HepG2 (cell line): Measurements from ENCODE around the gene CCDC30. TPM values are rescaled to one million over a fixed set of nuclear protein-coding genes. Genes with fewer than 3 reads are reported as not detected.

Source experiments
- ELF3 ChIP-seq: IDR thresholded peaks from 2 replicates; pipeline ENCODE4 v1.6.1; 2016; ENCODE audit warnings: missing genetic modification reagents, missing compliant biosample characterization
- HNRNPLL ChIP-seq: fragments of 200-400 bp; formaldehyde crosslinking; IDR thresholded peaks from 2 replicates; pipeline ENCODE4 v1.6.1; 2017; ENCODE audit warnings: mild to moderate bottlenecking, low read depth, low read length; ENCODE audit not compliant: poor library complexity, severe bottlenecking
- IRX3 ChIP-seq: sonication (generic); formaldehyde crosslinking; IDR thresholded peaks from 2 replicates; pipeline ENCODE4 v1.8.1; 2023; ENCODE audit warnings: mild to moderate bottlenecking, low read depth, missing genetic modification reagents, borderline replicate concordance
- KAT7 ChIP-seq: IDR thresholded peaks from 2 replicates; pipeline ENCODE4 v1.6.1; 2018; ENCODE audit warnings: borderline replicate concordance, missing compliant biosample characterization
- KLF12 ChIP-seq: sonication (generic); formaldehyde crosslinking; IDR thresholded peaks from 2 replicates; pipeline ENCODE4 v1.4.0; 2020; ENCODE audit warnings: missing genetic modification reagents, borderline replicate concordance
- MXD4 ChIP-seq: IDR thresholded peaks from 2 replicates; pipeline ENCODE4 v1.6.1; 2016; ENCODE audit warnings: mild to moderate bottlenecking, missing biosample characterization, missing genetic modification reagents
- NKX3-1 ChIP-seq: sonication (generic); formaldehyde crosslinking; IDR thresholded peaks from 2 replicates; pipeline ENCODE4 v1.5.0; 2020; ENCODE audit warnings: missing genetic modification reagents
- POLR2A ChIP-seq, 2 experiments: IDR thresholded peaks; 2 replicates each; pipeline ENCODE4 v1.6.1; 2011; ENCODE audit warnings: low read depth in 2 of 2, low read length in 2 of 2, mild to moderate bottlenecking in 1 of 2, moderate library complexity in 1 of 2; ENCODE audit not compliant: insufficient read depth in 1 of 2
- RFXAP ChIP-seq: sonication (generic); formaldehyde crosslinking; IDR thresholded peaks from 2 replicates; pipeline ENCODE4 v1.4.0; 2020; ENCODE audit warnings: missing genetic modification reagents, borderline replicate concordance
- SALL2 ChIP-seq: sonication (generic); formaldehyde crosslinking; IDR thresholded peaks from 2 replicates; pipeline ENCODE4 v1.8.1; 2023; ENCODE audit warnings: mild to moderate bottlenecking, missing genetic modification reagents, inconsistent platforms
- SKI ChIP-seq: fragments of 450-650 bp; IDR thresholded peaks from one replicate; pipeline ENCODE4 v1.6.1; 2018; ENCODE audit warnings: mild to moderate bottlenecking; ENCODE audit not compliant: partially characterized antibody
- SKIL ChIP-seq: sonication (generic); formaldehyde crosslinking; IDR thresholded peaks from 2 replicates; pipeline ENCODE4 v1.8.0; 2022; ENCODE audit warnings: missing genetic modification reagents, mild to moderate bottlenecking, moderate library complexity, borderline replicate concordance
- SNRNP70 ChIP-seq: fragments of 200-400 bp; formaldehyde crosslinking; IDR thresholded peaks from 2 replicates; pipeline ENCODE4 v1.6.1; 2017; ENCODE audit warnings: mild to moderate bottlenecking, low read depth, low read length, moderate library complexity
- THAP11 ChIP-seq: IDR thresholded peaks from 2 replicates; pipeline ENCODE4 v1.6.1; 2016; ENCODE audit warnings: missing biosample characterization, missing genetic modification reagents
- TRAFD1 ChIP-seq: sonication (generic); formaldehyde crosslinking; IDR thresholded peaks from 2 replicates; pipeline ENCODE4 v1.5.1; 2020; ENCODE audit warnings: missing genetic modification reagents, mild to moderate bottlenecking, borderline replicate concordance
- ZNF205 ChIP-seq: IDR thresholded peaks from 2 replicates; pipeline ENCODE4 v1.6.1; 2018; ENCODE audit warnings: missing biosample characterization, missing genetic modification reagents
- ZNF503 ChIP-seq: sonication (generic); formaldehyde crosslinking; IDR thresholded peaks from 2 replicates; pipeline ENCODE4 v1.4.0; 2020; ENCODE audit warnings: missing genetic modification reagents
- ZNF547 ChIP-seq: sonication (generic); formaldehyde crosslinking; IDR thresholded peaks from 2 replicates; pipeline ENCODE4 v1.5.1; 2020; ENCODE audit warnings: mild to moderate bottlenecking, missing genetic modification reagents
- ZNF776 ChIP-seq: sonication (generic); formaldehyde crosslinking; IDR thresholded peaks from 2 replicates; pipeline ENCODE4 v1.4.0; 2020; ENCODE audit warnings: mild to moderate bottlenecking, missing genetic modification reagents
- polyA plus RNA-seq, 8 experiments: library from polyadenylated mRNA; depleted of rRNA in 3 of 8; stranded (reverse) in 7 of 8; unstranded in 1 of 8; fragments of >200 nt; fragmentation: Illumina TruSeq in 4 of 8; extraction: Trizol in 4 of 8; gene quantifications; 2 replicates each; pipeline versions ENCODE4 v1.2.1 to v1.2.3, GENCODE V29; 2011 to 2016; ENCODE audit warnings: low read depth in 4 of 8, missing spikeins in 1 of 8, mixed read lengths in 1 of 8; ENCODE audit not compliant: insufficient read depth in 1 of 8
- total RNA-seq, 5 experiments: library from RNA; depleted of rRNA; stranded (reverse); fragments of >200 nt; fragmentation: Illumina TruSeq; extraction: Trizol; gene quantifications; 2 replicates each; pipeline ENCODE4 v1.2.3, GENCODE V29; 2016; ENCODE audit warnings: low read depth in 1 of 5
- TF ChIP-seq, protein P1 (sequence below): sonication (generic); formaldehyde crosslinking; IDR thresholded peaks from 2 replicates; pipeline ENCODE4 v1.4.0; 2020; ENCODE audit warnings: missing genetic modification reagents, low read depth, mild to moderate bottlenecking, borderline replicate concordance
- TF ChIP-seq, protein P2 (sequence below): sonication (generic); formaldehyde crosslinking; IDR thresholded peaks from 2 replicates; pipeline ENCODE4 v1.8.0; 2023; ENCODE audit warnings: mild to moderate bottlenecking, missing genetic modification reagents

CCDC30 gene
- total and polyA plus RNA-seq, 2 of the 13 experiments (the other 11 are each of a cell fraction or from before 2014, with no cell fraction given), result 0.25 to 0.77 TPM

- TF ChIP-seq, protein P1, sequence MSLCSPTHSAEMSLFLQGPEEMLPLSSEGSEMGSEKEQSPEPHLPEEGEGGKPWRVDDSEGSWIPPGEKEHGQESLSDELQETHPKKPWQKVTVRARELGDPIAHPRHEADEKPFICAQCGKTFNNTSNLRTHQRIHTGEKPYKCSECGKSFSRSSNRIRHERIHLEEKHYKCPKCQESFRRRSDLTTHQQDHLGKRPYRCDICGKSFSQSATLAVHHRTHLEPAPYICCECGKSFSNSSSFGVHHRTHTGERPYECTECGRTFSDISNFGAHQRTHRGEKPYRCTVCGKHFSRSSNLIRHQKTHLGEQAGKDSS, result peak; percentile 20; the same call in 1 of the 2 replicates
- TF ChIP-seq, protein P2, sequence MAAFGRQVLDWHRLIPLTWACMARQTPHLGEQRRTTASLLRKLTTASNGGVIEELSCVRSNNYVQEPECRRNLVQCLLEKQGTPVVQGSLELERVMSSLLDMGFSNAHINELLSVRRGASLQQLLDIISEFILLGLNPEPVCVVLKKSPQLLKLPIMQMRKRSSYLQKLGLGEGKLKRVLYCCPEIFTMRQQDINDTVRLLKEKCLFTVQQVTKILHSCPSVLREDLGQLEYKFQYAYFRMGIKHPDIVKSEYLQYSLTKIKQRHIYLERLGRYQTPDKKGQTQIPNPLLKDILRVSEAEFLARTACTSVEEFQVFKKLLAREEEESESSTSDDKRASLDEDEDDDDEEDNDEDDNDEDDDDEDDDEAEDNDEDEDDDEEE (CRISPR knock-in tag), result peak; percentile 62; the same call in 1 of the 2 replicates
- TF ChIP-seq RFXAP (CRISPR knock-in tag) (peak; percentile 80; the same call in 1 of the 2 replicates), NKX3-1 (CRISPR knock-in tag) (peak; percentile 56; the same call in 1 of the 2 replicates), SALL2 (CRISPR knock-in tag) (peak; percentile 69; the same call in 1 of the 2 replicates), ZNF503 (CRISPR knock-in tag) (no peak), SKIL (CRISPR knock-in tag) (no peak), SNRNP70 (no peak), ZNF776 (CRISPR knock-in tag) (peak; percentile 86), POLR2A (IDR thresholded peaks at IDR 0.05; ENCODE audit: insufficient read depth in 1 of 2, low read depth in 2 of 2, low read length in 2 of 2) (peak; percentile 37 to 69; a peak in 3 of 4 replicates), KLF12 (CRISPR knock-in tag) (no peak), HNRNPLL (peak; percentile 79), ZNF205 (0 out of 2 replicates have a peak, but pooled peaks have one; percentile 40), IRX3 (CRISPR knock-in tag) (no peak; the same call in 1 of the 2 replicates), KAT7 (CRISPR knock-in tag) (0 out of 2 replicates have a peak, but pooled peaks have one; percentile 55), SKI (peak; percentile 21), ZNF547 (peak; percentile 46; the same call in 1 of the 2 replicates), MXD4 (CRISPR knock-in tag) (peak; percentile 97), THAP11 (peak; percentile 44; the same call in 1 of the 2 replicates), ELF3 (CRISPR knock-in tag) (0 out of 2 replicates have a peak, but pooled peaks have one; percentile 43), TRAFD1 (CRISPR knock-in tag) (no peak)
Measured at GRCh38 chr1:42682739-42683531, 219.8 kb downstream of the CCDC30 start (continued).
